CD4-positive, CD25-positive, alpha-beta regulatory T cell (primary cell): ENCODE results near the gene PRSS12. TPM values are rescaled to one million over a fixed set of nuclear protein-coding genes. Genes with fewer than 3 reads are reported as not detected.

Source experiments
- ATAC-seq, 2 donors: fragments of 150-1000 bp; cut with Tn5 transposase; one replicate each; pipeline ENCODE4 v1.10.0; 2021; ENCODE audit warnings: low read depth in 2 of 2, moderate number of reproducible peaks in 2 of 2, moderate library complexity in 1 of 2
- DNase-seq, 3 donors: peaks; one replicate each; pipeline versions ENCODE4 v3.0.0 to v3.0.0-alpha.2; 2012 to 2022; ENCODE audit warnings: mixed read lengths in 1 of 3
- H3K27ac ChIP-seq: one replicate; pipeline ENCODE4 v1.7.0; 2013; ENCODE audit warnings: mild to moderate bottlenecking, low read length; ENCODE audit not compliant: insufficient read depth, poor library complexity, severe bottlenecking
- H3K27me3 ChIP-seq: one replicate; pipeline ENCODE4 v1.7.0; 2013; ENCODE audit warnings: low read length; ENCODE audit not compliant: control insufficient read depth, insufficient read depth
- H3K36me3 ChIP-seq: one replicate; pipeline ENCODE4 v1.7.0; 2013; ENCODE audit warnings: mild to moderate bottlenecking, low read length, moderate library complexity; ENCODE audit not compliant: control insufficient read depth, insufficient read depth
- H3K4me1 ChIP-seq: 2 replicates; pipeline ENCODE4 v1.7.0; 2013; ENCODE audit warnings: mild to moderate bottlenecking, low read length; ENCODE audit not compliant: insufficient read depth, control insufficient read depth, poor library complexity, severe bottlenecking
- H3K4me3 ChIP-seq: one replicate; pipeline ENCODE4 v1.7.0; 2013; ENCODE audit warnings: low read depth, mild to moderate bottlenecking, low read length, moderate library complexity
- H3K9me3 ChIP-seq, 2 experiments: 1 replicate in 1 of 2; 2 replicates in 1 of 2; pipeline ENCODE4 v1.7.0; 2013; ENCODE audit warnings: low read length in 2 of 2, mild to moderate bottlenecking in 1 of 2, moderate library complexity in 1 of 2; ENCODE audit not compliant: control insufficient read depth in 2 of 2
- H3K27ac Mint-ChIP-seq, 3 donors: one replicate each; pipeline ENCODE4 v1.8.0; 2020 to 2022; ENCODE audit warnings: mild to moderate bottlenecking in 3 of 3, mixed read lengths in 3 of 3, moderate library complexity in 2 of 3
- H3K27me3 Mint-ChIP-seq: one replicate; pipeline ENCODE4 v1.8.0; 2022; ENCODE audit warnings: mild to moderate bottlenecking, mixed read lengths
- H3K36me3 Mint-ChIP-seq: one replicate; pipeline ENCODE4 v1.8.0; 2020; ENCODE audit warnings: mixed read lengths
- H3K4me1 Mint-ChIP-seq, 4 donors: one replicate each; pipeline ENCODE4 v1.8.0; 2020 to 2022; ENCODE audit warnings: mixed read lengths in 4 of 4, mild to moderate bottlenecking in 1 of 4
- H3K4me3 Mint-ChIP-seq, 4 donors: one replicate each; pipeline ENCODE4 v1.8.0; 2020 to 2022; ENCODE audit warnings: mild to moderate bottlenecking in 4 of 4, mixed read lengths in 4 of 4, moderate library complexity in 3 of 4
- H3K9me3 Mint-ChIP-seq, 7 donors: one replicate each; pipeline ENCODE4 v1.8.0; 2020 to 2022; ENCODE audit warnings: mixed read lengths in 7 of 7, mild to moderate bottlenecking in 3 of 7, moderate library complexity in 2 of 7
- polyA plus RNA-seq, 4 donors: library from polyadenylated mRNA; unstranded; fragments of 300-500 nt; fragmentation: Illumina TruSeq; gene quantifications; one replicate each; pipeline ENCODE4 v1.2.3, GENCODE V29; 2021
- total RNA-seq: library from RNA; stranded (reverse); gene quantifications from one replicate; pipeline ENCODE4 v1.2.3, GENCODE V29; 2022

The PRSS12 gene
- total and polyA plus RNA-seq, 5 donors from 2014 or later, result 0.05 TPM; not detected in 4

DNA sequence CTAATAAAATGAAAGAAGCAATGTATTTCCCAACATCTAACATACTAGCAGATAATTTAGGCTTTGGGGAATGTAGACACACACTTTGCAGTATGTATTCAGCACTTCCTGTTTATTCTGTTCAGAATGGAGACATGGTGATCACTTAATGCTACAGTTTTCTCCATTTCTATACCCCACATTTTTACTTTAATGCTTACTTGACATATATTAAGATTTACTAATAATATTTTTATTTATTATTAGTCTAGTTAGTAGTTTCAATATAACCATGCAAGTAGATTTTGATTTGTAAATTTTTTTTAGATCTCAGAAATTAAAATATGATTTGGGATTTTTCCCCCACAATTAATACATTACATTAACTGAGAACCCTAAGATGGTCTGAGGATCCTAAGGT, 98.4 kb downstream of the PRSS12 start:
- DNase-seq (no peak), ATAC-seq (no peak)
- Mint-ChIP-seq H3K4me3 (no peak overlapping the region), H3K4me1 (no peaks in the 10 kb centered on the region), H3K36me3 (no peaks in the 10 kb centered on the region), H3K9me3 (peaks cover 0 to 4% (median 0%) of the 10 kb centered on the region in 7 donors), H3K27me3 (peaks cover 6% of the 10 kb centered on the region), H3K27ac (no peak overlapping the region)
- H3K27ac ChIP-seq, result no peak overlapping the region
- H3K27me3 ChIP-seq, result peaks cover 2% of the 10 kb centered on the region
- no peaks in the 10 kb centered on the region for H3K4me1 ChIP-seq
- H3K4me3 ChIP-seq, result no peak overlapping the region
- H3K9me3 ChIP-seq, result no peaks in the 10 kb centered on the region
- no peaks in the 10 kb centered on the region for H3K36me3 ChIP-seq

DNA sequence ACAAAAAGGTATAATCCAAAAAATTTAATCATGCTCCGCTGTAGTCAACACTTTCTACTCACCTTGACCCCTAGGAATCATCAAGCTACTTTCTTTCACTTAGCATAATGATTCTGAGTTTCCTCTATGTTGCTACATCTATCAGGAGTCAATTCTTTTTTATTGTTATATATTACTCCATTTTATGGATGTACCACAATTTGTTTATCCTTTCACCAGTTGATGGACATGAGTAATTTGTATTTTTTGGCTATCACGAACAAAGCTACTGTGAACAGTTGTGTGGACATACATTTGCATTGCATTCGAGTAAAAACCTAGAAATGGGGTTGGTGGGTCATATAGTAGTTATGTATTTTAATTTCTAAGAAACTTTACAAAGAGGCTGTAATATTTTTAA, 102.9 kb downstream of the PRSS12 start:
- no peak for DNase-seq
- Histone ChIP-seq H3K4me3 (no peak overlapping the region), H3K4me1 (no peaks in the 10 kb centered on the region), H3K27ac (no peak overlapping the region), H3K9me3 (no peaks in the 10 kb centered on the region), H3K27me3 (no peaks in the 10 kb centered on the region), H3K36me3 (no peaks in the 10 kb centered on the region)
- Mint-ChIP-seq H3K27me3 (no peaks in the 10 kb centered on the region), H3K36me3 (no peaks in the 10 kb centered on the region), H3K27ac (no peak overlapping the region), H3K9me3 (peaks cover 0 to 4% (median 0%) of the 10 kb centered on the region in 7 donors), H3K4me3 (no peak overlapping the region), H3K4me1 (peaks cover 0 to 3% (median under 1%) of the 10 kb centered on the region in 4 donors)
- no peak for ATAC-seq

DNA sequence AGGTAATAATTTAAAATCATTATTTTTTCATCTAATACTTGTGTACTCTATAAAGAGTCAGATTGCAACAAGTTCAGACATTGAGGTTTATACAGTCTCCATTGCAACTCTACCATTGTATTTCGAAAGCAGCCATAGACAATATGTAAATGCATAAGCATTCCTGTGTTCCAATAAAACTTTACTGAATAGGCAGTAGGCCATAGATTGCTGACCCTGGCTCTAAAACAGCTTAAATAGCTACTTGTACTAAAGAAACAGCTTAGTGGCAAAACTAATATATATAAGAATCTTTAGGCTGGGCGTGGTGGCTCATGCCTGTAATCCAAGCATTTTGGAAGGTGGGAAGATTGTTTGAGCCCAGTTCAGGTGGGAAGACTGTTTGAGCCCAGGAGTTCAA, 115.3 kb downstream of the PRSS12 start:
- Histone ChIP-seq H3K36me3 (no peaks in the 10 kb centered on the region), H3K27me3 (no peaks in the 10 kb centered on the region)
- H3K9me3 Mint-ChIP-seq, result no peaks in the 10 kb centered on the region

DNA sequence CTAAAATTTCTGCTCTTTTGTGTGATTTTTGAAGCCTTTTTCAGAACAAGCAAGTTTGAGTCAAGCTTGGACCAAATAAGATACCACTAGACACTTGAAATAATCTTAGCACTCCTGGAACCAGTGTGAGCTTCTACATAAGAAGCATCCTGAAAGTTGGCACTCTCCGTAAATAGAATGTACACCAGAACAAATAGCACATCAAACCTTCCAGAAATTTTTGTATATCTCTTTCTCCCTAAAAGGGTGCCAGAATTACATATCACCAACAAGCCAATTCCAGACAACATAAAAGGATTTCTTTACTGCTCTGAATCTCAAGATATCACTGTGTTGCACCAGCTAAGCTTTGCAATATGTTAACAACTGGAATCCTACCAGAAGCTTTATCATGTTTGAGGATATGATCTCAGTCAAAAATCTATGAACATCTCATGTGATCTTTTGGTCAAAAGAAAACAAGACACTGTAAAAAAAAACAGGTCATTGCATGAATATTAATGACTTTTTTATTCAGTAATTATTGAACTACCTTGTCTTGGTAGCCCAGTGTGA, 117.2 kb downstream of the PRSS12 start:
- ATAC-seq (no peak), DNase-seq (no peak)
- Histone ChIP-seq H3K4me1 (no peaks in the 10 kb centered on the region), H3K9me3 (no peaks in the 10 kb centered on the region), H3K27me3 (no peaks in the 10 kb centered on the region), H3K27ac (no peak overlapping the region), H3K36me3 (no peaks in the 10 kb centered on the region), H3K4me3 (no peak overlapping the region)
- H3K4me1 Mint-ChIP-seq, result no peaks in the 10 kb centered on the region
- H3K9me3 Mint-ChIP-seq, result no peaks in the 10 kb centered on the region
- no peaks in the 10 kb centered on the region for H3K36me3 Mint-ChIP-seq
- no peak overlapping the region for H3K27ac Mint-ChIP-seq
- H3K27me3 Mint-ChIP-seq, result peaks cover 12% of the 10 kb centered on the region
- H3K4me3 Mint-ChIP-seq, result no peak overlapping the region

More for the DNA sequence above, 115.3 kb downstream of the PRSS12 start:
- Mint-ChIP-seq H3K36me3 (no peaks in the 10 kb centered on the region), H3K4me3 (no peak overlapping the region), H3K27me3 (peaks cover 12% of the 10 kb centered on the region), H3K27ac (no peak overlapping the region), H3K4me1 (no peaks in the 10 kb centered on the region)
- no peak overlapping the region for H3K4me3 ChIP-seq
- DNase-seq (no peak), ATAC-seq (no peak)
- no peaks in the 10 kb centered on the region for H3K9me3 ChIP-seq
- no peak overlapping the region for H3K27ac ChIP-seq
- no peaks in the 10 kb centered on the region for H3K4me1 ChIP-seq
